CD4-positive, alpha-beta T cell treated with Interleukin-10 for 1 hour (primary cell): ENCODE results near the gene MAPK8.
"Not testable (repeated sequence)": the region's sequence is repeated elsewhere in the genome, so short reads cannot be mapped to it uniquely, and the experiment has no call there.

Experiments
- DNase-seq: peaks from one replicate; pipeline ENCODE4 v3.0.0-alpha.2; 2020

MAPK8 gene

DNA sequence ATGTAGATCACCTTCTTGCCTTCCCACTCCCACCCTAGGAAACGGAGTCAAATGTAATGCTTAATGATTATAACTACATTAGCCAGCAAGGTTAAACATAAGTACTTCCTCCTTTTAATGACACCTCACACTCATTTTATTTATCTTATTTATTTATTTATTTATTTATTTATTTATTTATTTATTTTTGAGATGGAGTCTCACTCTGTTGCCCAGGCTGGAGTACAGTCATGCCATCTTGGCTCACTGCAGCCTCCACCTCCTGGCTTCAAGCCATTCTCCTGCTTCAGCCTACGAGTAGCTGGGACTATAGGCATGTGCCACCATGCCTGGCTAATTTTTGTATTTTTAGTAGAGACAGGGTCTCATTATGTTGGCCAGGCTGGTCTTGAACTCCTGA, 115.4 kb downstream of the MAPK8 start:
- not testable (repeated sequence) for DNase-seq

- DNase-seq: no peak
Measured at GRCh38 chr10:48423884-48424283, 117.4 kb downstream of the MAPK8 start.

GRCh38 chr10:48428896-48429295, 122.4 kb downstream of the MAPK8 start:
- DNase-seq: no peak

- DNase-seq: no peak
Measured at GRCh38 chr10:48429309-48429708, 122.8 kb downstream of the MAPK8 start.

- DNase-seq: no peak
Measured at GRCh38 chr10:48430402-48430993, 124.0 kb downstream of the MAPK8 start.

DNA sequence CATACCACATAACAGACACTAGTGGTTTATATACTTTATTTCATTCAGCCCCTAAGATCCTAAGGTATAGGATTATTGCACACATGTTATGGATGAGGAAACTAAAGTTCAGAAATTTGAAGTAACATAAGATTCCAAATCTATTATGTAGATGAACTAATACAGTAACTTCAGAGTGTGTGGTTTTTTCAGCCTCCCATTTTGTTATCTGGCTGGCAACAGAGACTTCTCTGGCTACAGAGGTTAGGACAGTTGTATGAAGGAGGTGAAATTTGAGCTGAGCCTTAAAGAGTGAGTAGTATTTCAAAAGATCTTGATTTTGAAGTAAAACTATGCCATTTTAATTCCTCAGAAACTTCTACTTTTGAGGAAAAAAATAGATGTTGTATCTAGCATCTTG, 125.4 kb downstream of the MAPK8 start:
- DNase-seq: no peak

GRCh38 chr10:48437546-48437945, 131.1 kb downstream of the MAPK8 start:
- DNase-seq: no peak

- no peak for DNase-seq
Measured at GRCh38 chr10:48439031-48439430, 132.6 kb downstream of the MAPK8 start.

GRCh38 chr10:48439581-48440041, 133.1 kb downstream of the MAPK8 start:
- no peak for DNase-seq

DNA sequence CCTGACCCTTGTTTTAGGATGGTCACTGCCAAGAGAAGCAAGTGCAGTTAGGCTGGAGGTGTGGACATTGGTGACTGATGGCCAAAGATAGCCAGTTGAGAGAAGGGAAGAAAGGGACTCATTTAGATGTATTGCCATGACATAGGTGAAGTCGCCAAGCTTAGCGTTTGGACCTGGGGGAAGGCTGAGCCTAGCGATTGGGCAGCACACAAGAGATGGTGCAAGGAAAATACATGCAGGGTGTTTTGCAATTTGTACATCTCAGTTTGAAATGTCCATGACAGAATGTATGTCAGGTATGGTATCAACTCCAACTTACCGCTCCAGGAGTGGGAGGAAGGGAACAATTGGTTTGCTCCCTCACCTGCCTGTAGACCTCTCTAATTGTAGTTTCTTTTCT, 134.3 kb downstream of the MAPK8 start:
- DNase-seq: no peak

DNA sequence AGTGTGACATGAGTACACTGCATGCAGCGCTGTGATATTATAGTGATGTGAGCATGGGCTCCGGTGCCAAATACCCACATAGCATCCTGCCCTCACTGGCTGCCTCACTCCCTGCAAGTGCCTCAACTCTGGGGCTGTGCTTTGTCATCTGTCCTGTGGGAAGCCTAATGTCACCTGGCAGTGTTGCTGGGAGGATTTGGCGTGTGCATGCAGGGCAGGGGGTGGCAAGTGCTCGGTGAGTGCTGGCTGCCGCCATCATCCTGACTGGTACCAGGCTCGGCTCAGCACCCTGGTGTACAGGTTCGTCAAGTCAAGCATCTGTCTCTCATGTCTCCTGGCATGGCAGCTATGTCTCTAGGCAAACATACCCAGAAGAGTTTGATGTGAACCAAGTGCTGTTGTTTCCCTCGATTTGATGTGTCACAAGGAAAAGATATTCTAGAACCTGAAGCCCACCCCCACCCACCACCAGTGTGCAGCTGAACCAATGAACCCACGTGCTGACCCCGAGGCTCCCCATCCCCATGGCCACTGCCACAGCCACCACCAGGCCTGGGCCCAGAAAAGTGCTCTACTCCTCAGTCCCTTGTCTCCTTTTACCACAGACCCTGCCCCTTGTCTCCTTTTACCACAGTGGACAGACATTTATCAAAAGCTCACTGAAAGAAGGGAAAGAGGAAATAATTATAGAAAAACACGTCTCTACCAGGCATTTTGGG, 135.8 kb downstream of the MAPK8 start:
- DNase-seq: no peak

GRCh38 chr10:48442809-48443177, 136.3 kb downstream of the MAPK8 start:
- no peak for DNase-seq

DNA sequence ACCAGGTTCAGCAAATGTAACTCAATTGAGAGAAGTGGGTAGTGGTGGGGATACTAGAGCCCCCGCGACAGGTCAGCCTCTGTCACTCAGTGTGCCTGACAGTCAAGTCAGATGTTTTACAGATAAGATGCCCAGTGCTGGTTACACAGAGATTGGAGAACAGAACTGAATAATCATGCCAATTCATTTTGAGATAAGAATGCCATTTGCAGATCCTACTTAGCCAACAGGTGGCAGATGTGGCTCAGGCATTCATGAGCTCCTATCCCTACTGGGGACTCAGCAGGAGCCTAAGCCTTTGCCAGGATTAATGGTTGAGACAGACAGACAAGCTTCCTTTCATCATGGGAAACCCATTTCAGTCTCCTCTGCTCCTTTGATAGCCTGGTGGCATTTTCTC, 137.8 kb downstream of the MAPK8 start:
- no peak for DNase-seq

DNA sequence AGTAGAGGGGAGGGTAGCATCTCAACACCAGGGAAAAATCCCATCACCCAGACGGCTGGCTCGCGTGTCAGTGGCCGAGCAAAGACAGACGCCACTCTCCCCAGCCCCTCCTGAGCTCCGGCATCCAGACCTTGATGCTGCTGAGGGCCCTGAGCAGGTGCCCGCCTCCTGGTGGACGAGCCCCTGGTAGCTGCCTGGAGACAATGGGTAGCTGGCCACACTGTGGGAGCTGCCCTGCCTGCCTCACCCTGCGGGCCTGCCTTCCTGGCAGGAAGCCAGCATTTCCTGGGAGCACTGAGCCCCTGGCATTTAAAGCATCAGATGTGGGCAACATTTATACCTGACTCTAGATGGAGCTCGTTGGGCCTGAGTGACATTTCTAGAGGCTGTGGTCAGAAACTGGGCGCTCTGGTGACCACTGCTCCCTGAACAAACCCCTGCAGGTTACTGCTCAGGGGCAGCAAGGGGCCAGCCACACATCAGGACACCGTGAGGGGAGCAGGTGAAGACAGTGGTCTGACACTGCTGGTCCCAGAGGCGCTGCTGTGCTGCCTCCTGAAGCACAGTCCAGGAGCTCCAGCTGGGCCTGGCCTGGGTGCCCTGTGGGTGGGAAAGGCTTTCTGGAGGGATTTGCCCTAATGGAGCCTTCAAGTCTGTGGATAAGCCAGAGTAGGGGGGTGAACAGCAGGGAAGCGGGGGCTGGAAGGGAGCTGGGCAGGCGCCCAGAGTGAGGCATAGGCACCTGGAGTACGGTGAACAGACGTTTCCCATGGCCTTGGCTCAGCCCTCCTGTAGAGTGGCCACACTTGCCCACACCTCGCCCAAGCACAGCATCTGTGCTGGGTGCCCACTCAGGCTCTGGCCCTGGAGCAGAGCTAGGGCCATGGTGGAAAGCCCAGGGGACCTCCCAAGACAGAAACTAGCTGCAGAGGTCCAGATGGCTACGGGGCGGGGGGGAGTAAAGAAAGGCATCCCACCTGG, 138.7 kb downstream of the MAPK8 start:
- DNase-seq: no peak

GRCh38 chr10:48445932-48446331, 139.5 kb downstream of the MAPK8 start:
- no peak for DNase-seq

DNA sequence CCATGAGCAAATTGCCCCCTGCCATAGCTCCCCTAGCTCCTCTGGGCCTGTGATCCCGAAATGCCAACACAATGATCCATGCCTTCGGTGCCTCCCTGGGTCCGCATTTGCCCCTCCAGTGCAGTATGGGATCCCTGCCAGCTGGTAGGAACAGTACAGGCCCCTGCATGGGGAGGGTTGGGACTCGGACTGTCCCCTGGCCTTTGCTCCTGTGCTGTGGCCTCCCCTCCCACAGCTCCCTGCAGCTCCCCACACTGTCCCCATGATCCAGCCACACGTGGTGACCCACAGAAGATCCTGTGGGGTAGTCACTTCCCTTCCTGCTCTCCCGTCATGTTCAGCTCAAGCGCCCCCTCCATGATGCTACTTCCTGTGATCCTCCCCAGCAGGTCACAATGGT, 140.3 kb downstream of the MAPK8 start:
- DNase-seq: no peak

- no peak for DNase-seq
Measured at GRCh38 chr10:48447356-48448215, 141.1 kb downstream of the MAPK8 start.

- no peak for DNase-seq
Measured at GRCh38 chr10:48448796-48449195, 142.3 kb downstream of the MAPK8 start.

DNA sequence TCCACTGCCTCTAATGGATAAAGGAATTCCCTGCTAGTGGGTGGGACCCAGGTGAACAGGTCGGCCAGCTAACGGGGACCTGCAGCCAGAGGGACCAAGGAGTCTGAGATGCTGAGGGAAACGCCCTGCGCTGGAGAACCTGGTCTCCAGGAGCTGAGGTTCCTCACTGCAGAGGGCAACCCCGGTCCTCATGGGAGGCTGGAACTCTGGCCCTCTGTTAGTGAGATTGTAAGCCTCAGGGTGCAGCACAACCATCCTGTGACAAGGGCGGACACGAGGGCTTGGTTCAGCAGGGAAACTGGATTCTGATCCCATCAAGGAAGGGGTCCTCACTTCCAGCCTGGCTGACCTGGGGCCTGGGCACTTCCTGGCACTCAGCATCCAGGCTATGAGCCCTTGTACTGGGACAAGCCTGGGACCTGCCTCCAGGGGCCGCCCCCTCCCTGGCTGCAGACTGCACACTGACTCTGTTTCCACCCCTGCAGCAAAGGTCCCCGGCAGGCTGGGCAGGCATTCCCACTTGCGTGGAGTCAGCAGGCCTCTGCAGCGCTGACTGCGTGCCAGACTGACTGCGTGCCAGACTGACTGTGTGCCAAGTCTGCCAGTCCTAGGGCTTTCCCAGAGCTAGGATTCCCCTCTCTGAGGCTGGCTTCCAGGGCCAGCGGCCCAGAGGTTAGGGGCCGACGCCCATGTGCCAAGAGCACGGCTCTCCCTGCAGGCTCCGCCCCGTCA, 143.2 kb downstream of the MAPK8 start:
- DNase-seq: no peak

GRCh38 chr10:48450233-48450740, 143.8 kb downstream of the MAPK8 start:
- no peak for DNase-seq

DNA sequence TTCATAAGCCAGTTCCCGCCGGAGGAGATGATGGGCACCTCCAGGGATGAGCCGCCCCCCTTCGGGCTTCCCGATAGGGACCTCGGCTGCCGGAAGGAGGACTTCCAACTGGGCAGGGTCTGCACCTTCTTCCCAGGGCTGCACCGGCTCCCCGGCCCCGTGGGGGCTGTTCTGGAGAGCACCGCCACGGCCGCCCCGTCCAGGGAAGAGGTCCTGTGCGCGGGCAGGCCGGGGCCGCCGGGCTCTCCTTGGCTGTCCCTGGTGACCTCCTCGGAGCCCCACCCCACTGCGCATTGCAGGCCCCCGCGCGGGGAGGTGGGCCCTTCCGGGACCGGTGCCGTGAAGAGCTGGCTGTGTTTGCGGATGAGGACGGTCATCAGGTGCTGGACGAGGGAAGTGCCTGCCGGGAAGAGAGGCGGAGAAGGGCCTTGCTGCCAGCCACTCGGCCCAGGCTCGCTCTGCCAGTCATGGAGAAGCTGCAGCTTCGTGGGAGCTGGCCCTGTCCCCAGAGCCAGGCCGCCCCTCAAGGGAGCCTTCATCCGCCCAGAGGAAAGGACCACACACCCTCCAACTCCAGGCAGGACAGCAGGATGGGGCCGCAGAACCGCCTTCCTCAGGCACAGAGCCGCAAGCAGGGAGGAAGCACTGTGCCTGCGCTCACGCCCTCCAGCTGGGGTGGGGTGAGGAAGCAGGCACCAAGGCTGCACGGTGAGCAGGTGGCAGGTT, 144.4 kb downstream of the MAPK8 start:
- DNase-seq: no peak
